Suprapubic skin (tissue), 4 donors: ENCODE results near the gene MARK1. TPM values are rescaled to one million over a fixed set of nuclear protein-coding genes. Genes with fewer than 3 reads are reported as not detected.

ENCODE experiments used
- DNase-seq, 2 donors: peaks; one replicate each; pipeline ENCODE4 v3.0.0-alpha.2; 2019; ENCODE audit warnings: low spot score in 2 of 2
- H3K27ac ChIP-seq: fragments of 200-600 bp; sonication (generic); one replicate; pipeline ENCODE4 v1.5.1; 2019
- H3K27me3 ChIP-seq: fragments of 200-600 bp; sonication (generic); one replicate; pipeline ENCODE4 v1.5.1; 2019
- H3K36me3 ChIP-seq: fragments of 200-600 bp; sonication (generic); one replicate; pipeline ENCODE4 v1.5.1; 2019
- H3K4me1 ChIP-seq: fragments of 200-600 bp; sonication (generic); one replicate; pipeline ENCODE4 v1.5.1; 2019
- H3K4me3 ChIP-seq: fragments of 200-600 bp; sonication (generic); one replicate; pipeline ENCODE4 v1.5.1; 2019; ENCODE audit warnings: mild to moderate bottlenecking
- H3K9me3 ChIP-seq: fragments of 200-600 bp; sonication (generic); one replicate; pipeline ENCODE4 v1.5.1; 2019
- CTCF ChIP-seq, 2 donors: fragments of 200-600 bp in 1 of 2; fragments of 450-650 bp in 1 of 2; sonication (generic) in 1 of 2; IDR thresholded peaks; one replicate each; pipeline ENCODE4 v1.5.1; 2016 to 2019; ENCODE audit warnings: antibody characterized with exemption in 2 of 2, mild to moderate bottlenecking in 1 of 2, moderate library complexity in 1 of 2
- EP300 ChIP-seq: sonication (generic); formaldehyde crosslinking; IDR thresholded peaks from one replicate; pipeline ENCODE4 v1.6.1; 2017; ENCODE audit warnings: antibody characterized with exemption
- POLR2A ChIP-seq, 2 donors: fragments of 450-650 bp; IDR thresholded peaks; one replicate each; pipeline ENCODE4 v1.6.1; 2017; ENCODE audit warnings: antibody characterized with exemption in 2 of 2, mild to moderate bottlenecking in 2 of 2, moderate library complexity in 2 of 2
- POLR2AphosphoS5 ChIP-seq, 3 donors: sonication (generic); formaldehyde crosslinking; IDR thresholded peaks; one replicate each; pipeline ENCODE4 v1.6.1; 2017; ENCODE audit warnings: antibody characterized with exemption in 3 of 3
- WGBS: methylation state at CpG from one replicate; pipeline ENCODE4 v1.1.5; 2018; 5-methylcytosine and 5-hydroxymethylcytosine counted together
- total RNA-seq, 4 donors: library from RNA; depleted of rRNA; stranded (reverse); fragments of >200 nt; gene quantifications; one replicate each; pipeline ENCODE4 v1.1.0, GENCODE V29; 2016

Gene MARK1
- total RNA-seq, 4 donors from 2014 or later = 2.9 to 5.2 (median 3.9) TPM

GRCh38 chr1:220701974-220702373 is 174.0 kb downstream of the MARK1 start:
- Histone ChIP-seq H3K27ac (no peak overlapping the region), H3K4me3 (no peak overlapping the region)
- TF ChIP-seq CTCF (IDR thresholded peaks at IDR 0.05) = no peak
- no peak for TF ChIP-seq POLR2AphosphoS5 (IDR thresholded peaks at IDR 0.05)
- TF ChIP-seq POLR2A (IDR thresholded peaks at IDR 0.05) = no peak
- no peak for TF ChIP-seq EP300

GRCh38 chr1:220702733-220703270 is 174.9 kb downstream of the MARK1 start:
- Histone ChIP-seq H3K4me1 (peaks cover 4% of the 10 kb centered on the region), H3K36me3 (peaks cover 2% of the 10 kb centered on the region), H3K27ac (no peak overlapping the region), H3K9me3 (no peaks in the 10 kb centered on the region), H3K4me3 (no peak overlapping the region), H3K27me3 (no peaks in the 10 kb centered on the region)
- TF ChIP-seq CTCF (IDR thresholded peaks at IDR 0.05) = no peak
- no peak for TF ChIP-seq EP300
- no peak for TF ChIP-seq POLR2A (IDR thresholded peaks at IDR 0.05)
- TF ChIP-seq POLR2AphosphoS5 (IDR thresholded peaks at IDR 0.05) = no peak
- 42% methylated on average over 5 of the region's 5 CpGs for WGBS
- no peak for DNase-seq

More at GRCh38 chr1:220701974-220702373, 174.0 kb downstream of the MARK1 start:
- peaks cover 4% of the 10 kb centered on the region for H3K4me1 ChIP-seq
- 72% methylated on average over 3 of the region's 6 CpGs for WGBS
- H3K27me3 ChIP-seq = no peaks in the 10 kb centered on the region
- no peak for DNase-seq
- peaks cover 3% of the 10 kb centered on the region for H3K36me3 ChIP-seq
- no peaks in the 10 kb centered on the region for H3K9me3 ChIP-seq

GRCh38 chr1:220703305-220703704 is 175.4 kb downstream of the MARK1 start:
- no peak for TF ChIP-seq CTCF (IDR thresholded peaks at IDR 0.05)
- no peak for TF ChIP-seq EP300
- TF ChIP-seq POLR2AphosphoS5 (IDR thresholded peaks at IDR 0.05) = no peak
- no peak for TF ChIP-seq POLR2A (IDR thresholded peaks at IDR 0.05)
- no peaks in the 10 kb centered on the region for H3K36me3 ChIP-seq
- H3K27me3 ChIP-seq = no peaks in the 10 kb centered on the region
- no peaks in the 10 kb centered on the region for H3K9me3 ChIP-seq
- H3K4me3 ChIP-seq = no peak overlapping the region
- no peak overlapping the region for H3K27ac ChIP-seq
- DNase-seq = no peak
- peaks cover 4% of the 10 kb centered on the region for H3K4me1 ChIP-seq
- 94% methylated on average over 4 of the region's 4 CpGs for WGBS

GRCh38 chr1:220705782-220706181 is 177.8 kb downstream of the MARK1 start:
- Histone ChIP-seq H3K4me3 (no peak overlapping the region), H3K4me1 (no peaks in the 10 kb centered on the region), H3K27ac (no peak overlapping the region), H3K27me3 (no peaks in the 10 kb centered on the region), H3K9me3 (no peaks in the 10 kb centered on the region), H3K36me3 (no peaks in the 10 kb centered on the region)
- whole genome bisulfite sequencing = 61% methylated on average over 7 of the region's 7 CpGs
- TF ChIP-seq POLR2AphosphoS5 (IDR thresholded peaks at IDR 0.05) = no peak
- TF ChIP-seq POLR2A (IDR thresholded peaks at IDR 0.05) = no peak
- TF ChIP-seq CTCF (IDR thresholded peaks at IDR 0.05) = no peak
- no peak for TF ChIP-seq EP300
- DNase-seq = no peak

- Histone ChIP-seq H3K27me3 (no peaks in the 10 kb centered on the region), H3K27ac (no peak overlapping the region), H3K4me1 (no peaks in the 10 kb centered on the region), H3K9me3 (no peaks in the 10 kb centered on the region), H3K36me3 (no peaks in the 10 kb centered on the region), H3K4me3 (no peak overlapping the region)
- 60% methylated on average over 9 of the region's 9 CpGs for WGBS
- no peak for DNase-seq
- TF ChIP-seq POLR2AphosphoS5 (IDR thresholded peaks at IDR 0.05) (no peak), EP300 (no peak), CTCF (IDR thresholded peaks at IDR 0.05) (no peak), POLR2A (IDR thresholded peaks at IDR 0.05) (no peak)
Measured at GRCh38 chr1:220706480-220706879, 178.5 kb downstream of the MARK1 start.
